ENCODE data around the gene COMT.

Gene COMT

DNA sequence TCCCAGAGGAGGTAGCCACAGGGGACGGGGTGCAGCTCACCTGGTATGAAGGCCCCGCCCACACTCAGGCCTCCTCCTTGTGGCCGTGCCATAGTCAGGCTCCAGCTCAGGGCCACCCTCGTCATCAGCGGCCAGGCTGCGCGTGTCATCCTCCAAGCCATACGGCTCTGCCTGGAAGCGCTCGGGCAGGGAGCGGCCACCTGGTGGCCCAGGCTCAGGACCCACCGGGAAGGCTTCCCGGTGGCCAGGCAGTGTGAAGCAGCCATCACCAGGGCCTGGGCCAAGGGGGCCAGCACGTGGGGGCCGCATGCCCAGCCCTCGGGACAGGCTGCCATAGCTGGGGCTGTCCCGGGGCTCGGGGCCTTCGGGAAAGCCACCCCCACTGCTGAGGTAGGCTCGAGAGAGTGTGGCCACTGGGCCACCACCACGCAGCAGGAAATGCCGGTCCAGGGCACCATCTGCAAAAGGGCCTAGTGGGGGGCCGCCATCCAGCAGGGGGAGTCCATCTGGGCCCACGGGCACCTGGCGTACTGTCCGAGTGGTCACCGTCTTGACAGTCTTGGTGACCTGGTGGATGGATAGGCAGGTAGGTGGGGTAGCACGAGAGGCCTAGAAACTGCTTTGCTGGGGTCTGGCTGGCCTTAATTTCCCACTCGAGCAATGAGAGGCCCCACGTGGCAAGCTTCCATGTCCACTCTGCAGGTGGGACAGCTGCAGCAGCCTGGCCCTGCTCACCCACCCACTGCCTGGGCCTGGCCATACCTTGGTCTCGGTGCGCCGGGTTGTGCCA is 39.8 kb downstream of the COMT start:
- no peak for DNase-seq (ENCODE audit: low read depth in 1 of 2, low spot score in 1 of 2)

DNA sequence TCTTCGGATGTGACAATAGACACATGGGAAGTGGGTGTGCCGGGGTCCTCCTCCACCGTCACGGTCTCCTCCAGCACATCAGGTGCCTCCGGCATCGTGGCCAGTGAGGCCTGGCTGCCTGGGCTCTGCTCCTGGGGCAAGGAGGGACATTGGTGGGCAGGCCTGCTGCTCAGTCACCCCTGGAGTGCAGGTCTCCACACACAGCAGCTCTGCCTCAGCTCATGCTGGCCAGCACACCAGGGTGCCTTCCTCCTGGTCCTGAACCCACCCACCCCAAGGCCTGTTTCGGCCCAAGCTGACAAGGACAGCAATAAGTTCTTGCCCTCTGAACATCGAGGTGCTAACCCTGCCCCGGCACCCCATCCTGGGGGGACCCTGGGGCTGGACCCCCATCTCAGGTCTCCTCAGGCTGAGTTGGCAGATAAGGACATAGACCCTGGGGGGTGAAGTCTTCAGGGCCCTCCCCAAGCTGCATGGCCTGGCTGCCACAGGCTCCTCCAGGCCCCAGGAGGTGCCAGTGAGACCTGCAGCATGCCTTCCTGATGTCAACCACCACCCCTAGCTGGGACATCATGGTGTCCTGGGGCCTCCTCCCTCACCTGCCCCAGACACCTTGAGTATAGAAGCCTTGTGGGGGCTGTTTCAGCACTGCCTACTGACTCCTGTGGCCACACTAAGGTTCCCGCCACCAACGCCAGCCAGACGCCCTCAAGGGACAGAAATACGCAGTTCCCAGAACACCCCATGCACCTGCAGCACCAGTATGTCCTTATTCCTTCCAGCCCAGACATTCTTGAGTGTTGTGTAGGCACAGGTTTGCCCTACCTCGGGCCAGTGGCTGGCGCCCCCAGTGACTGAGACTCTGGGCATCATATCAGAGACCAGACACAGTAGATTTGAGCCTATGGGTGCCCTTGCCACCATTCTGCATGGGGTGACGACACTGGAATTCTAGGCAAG is 40.7 kb downstream of the COMT start:
- no peak for DNase-seq (ENCODE audit: low read depth in 1 of 2, low spot score in 1 of 2)

DNA sequence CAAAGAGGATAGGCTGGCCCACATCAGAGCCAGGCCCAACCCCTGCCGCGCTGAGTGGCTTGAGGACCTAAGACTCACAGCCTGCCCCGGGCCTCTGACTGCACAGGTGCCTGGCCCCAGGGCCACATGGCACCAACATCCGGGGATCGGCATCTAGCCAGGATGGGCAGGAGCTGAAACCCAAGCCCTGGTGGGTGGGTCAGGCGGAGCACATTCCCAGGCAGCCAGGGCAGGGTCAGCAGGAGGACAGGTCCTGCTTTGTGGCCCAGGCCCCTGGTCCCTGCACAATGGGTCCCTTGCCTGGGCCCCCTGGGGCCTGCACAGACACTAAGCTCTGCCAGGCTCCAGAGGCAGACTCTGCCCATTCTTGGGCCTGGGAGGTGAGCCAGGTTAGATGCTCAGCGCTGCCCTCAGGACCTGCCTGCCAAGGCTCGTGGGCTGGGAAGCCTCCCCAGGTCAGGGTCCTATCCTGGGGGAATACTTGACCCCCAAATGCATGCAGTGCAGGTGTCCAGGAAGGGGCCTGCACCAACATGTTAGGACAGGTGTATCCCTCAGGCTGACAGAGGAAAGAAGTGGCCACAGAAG is 41.5 kb downstream of the COMT start:
- DNase-seq (ENCODE audit: low read depth in 1 of 2, low spot score in 1 of 2): no peak

DNA sequence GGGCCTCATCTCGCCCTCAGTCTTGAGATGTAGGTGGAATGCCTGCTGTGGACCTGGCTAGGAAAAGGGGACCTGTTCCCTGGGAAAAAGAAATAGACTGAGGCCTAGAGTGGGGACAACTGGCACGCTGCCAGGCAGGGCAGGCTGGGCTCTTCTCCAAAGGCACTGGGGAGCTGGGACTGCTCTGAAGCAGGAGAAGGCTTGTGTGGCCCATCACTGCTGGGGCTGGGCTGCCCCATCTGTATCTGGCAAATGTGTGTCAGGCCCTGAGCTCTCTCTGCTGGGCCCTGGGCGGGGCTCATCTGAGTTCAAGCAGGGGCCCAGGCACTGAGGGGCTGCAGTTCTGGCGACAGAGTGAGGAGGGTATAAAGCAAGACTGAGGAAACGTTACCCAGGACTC is 42.2 kb downstream of the COMT start:
- DNase-seq (ENCODE audit: low read depth in 1 of 2, low spot score in 1 of 2): no peak

DNA sequence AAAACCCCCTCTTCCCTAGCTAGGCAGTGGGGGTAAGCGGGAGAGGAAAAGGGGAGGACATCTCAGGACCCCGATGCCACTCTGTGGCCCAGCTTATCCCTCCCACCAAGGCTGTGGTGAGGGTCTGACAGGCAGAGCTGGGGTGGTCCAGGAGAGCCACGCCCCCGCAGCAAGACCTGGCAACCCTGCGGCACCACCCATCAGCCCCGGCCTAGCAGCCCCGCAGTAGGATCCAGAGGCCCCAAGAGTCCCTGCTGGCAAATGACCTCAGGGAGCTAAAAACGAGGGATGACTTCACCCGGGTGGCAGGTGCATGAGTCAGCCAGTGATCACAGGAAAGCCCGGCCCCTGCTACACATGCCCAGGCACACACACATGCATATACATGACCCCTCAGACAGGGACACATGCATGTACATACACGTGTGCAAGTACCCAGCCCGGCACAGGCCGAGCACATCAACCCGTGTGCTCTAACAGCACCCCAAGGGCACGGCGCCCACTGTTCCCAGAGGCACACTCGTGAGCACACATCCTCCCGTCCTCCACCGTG is 42.7 kb downstream of the COMT start:
- DNase-seq (ENCODE audit: low read depth in 1 of 2, low spot score in 1 of 2): no peak

DNA sequence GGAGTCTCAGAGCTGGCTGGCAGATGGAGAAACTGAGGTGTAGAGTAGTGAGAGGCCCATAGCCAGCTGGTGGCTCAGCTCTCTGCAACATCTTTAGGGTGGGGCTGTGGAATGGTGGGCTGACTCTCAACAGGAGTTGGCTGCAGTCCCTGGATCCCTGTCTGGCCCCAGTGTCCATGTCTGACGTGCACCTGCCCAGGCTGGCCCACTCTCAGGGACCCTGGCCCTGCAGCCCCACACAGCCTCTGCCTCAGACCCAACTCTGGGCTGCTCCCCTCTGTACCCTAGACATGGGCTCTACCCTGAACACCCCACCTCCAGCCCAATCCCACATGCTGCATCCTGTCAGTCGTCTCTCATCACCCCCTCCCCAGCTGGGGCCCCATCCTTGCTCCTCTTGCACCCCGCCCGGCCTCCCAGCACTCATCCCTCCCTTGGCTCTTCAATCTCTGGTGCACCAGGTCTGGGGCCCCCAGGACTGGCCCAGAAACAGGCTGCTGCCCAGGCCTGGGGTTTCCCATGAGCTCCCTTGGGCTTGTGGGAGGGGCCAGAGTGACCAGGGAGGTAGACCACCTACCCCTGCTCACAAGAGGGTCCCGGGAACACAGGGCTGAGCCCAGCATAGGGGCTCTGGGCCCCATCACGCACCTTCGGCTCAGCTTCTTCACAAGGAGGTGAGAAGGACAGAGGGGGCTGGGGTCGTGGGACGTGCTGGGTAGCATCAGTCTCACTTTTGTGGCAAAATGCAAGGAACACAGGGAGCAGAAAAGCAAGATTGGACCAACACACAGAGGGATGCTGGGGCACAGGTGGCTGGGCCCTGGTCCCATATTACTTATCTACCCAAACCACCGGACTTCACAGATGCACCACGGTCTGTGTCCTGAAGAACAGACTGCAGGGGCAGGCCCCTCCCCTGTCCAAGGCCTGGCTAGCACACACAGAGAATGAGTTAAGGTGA is 43.6 kb downstream of the COMT start:
- DNase-seq (ENCODE audit: low read depth in 1 of 2, low spot score in 1 of 2): no peak

DNA sequence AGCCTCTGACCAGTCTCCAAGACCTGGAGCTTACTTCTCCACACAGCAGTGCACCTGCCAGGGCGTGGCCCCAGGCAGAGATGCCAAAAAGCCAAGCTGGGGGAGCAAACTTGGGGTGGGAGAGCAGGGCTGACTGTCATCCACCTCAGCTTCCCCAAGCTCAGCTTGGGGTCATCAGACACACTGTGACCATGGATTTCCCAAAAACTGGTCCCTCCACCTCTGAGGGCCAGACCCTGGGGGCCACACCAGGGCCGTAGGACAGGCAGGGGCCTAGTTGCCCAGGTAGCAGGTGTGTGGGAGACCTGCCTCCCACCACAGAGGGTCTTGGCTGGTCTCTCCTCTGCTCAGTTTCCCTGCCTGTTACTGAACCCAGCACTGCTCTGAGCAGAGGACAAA is 44.4 kb downstream of the COMT start:
- DNase-seq (ENCODE audit: low read depth in 1 of 2, low spot score in 1 of 2): no peak

DNA sequence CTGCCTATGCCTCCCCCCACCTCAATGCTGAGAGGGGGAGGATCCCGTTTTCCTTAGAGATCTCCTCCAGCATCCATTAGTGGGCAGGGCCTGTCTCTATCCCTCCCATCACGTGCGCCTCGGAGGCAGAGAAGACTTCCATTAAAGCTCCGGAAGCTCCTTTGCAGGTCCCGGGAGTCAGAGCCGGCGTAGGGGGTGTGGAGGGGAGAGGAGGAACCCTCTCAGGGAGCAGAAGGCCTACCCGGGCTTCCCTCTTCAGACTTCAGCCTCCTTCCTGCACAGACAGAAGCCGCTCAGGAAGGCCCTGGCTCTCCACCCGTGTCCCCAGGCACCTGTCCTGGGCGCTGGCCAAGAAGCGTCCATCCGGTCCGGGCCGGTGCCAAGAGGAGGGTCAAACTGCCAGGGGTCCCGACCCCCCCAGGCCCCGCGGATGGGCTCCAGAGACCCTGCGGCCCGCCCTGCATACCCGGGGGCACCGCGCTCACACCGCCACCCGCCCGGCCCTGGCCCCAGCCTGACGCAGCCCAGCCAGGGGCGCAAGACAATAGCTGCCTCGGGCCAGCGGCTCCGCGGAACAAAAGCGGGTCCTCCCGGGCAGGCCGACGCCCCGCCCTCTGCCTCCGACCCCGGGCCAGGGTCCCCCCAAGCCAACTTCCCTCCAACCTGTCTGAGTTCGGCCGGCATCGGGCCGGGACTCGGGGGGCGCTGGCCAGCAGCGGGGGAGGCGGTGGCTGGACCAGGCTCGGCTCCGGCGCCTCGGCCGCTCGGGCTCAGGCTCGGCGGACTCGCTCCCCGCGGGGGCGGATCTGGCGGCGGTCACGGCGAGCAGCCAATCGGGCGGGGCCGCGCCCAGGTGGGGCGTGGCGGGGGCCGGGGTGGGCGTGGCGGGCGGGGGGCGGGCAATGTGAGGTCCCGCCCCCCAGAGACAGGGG is 45.1 kb downstream of the COMT start:
- peak in 1 of 2 donors; percentile 32 for DNase-seq (ENCODE audit: low read depth in 1 of 2, low spot score in 1 of 2)

DNA sequence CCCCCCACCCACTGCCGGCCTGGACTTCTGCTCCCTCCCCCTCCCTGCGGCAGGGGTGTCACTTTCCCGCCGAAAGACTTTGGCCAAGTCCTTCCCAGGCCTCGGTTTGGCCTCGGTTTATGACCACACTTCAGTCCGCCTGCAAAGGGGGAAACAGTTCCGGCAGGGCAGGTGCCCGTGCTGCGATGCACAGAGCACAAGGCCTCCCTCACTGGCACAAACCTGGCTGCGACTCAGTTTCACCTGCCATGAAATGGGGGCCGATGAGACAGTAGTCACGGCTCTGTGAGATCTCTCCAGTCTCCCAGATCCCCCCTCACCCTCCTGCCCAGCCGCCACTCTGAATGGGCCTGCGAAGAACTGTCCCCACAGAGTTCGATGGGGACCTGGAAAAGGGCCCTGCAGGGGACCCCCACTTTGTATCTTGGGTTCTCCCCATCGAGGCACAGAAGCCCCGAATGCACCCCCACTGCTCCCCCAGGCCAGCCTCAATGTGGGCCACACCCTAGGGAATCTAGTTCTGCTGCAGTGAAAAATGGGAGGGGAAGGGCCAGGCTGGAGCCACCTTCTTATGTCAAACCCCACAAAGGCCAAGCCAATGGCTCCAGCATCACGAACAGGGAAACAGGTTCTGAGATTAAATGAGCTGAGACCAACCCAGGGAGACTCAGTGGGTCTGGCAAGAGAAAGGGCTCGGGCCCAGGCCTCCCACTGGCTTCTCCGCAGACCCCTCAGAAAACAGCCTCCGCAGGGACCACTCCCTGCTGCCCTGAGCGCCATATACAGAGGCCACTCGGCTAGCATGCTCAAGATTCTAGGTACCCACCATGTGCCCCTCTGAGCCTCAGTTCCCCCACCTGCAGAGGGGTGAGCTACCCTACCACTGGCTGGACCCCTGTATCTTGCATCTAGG is 46.1 kb downstream of the COMT start:
- DNase-seq (ENCODE audit: low read depth in 1 of 2, low spot score in 1 of 2): no peak

DNA sequence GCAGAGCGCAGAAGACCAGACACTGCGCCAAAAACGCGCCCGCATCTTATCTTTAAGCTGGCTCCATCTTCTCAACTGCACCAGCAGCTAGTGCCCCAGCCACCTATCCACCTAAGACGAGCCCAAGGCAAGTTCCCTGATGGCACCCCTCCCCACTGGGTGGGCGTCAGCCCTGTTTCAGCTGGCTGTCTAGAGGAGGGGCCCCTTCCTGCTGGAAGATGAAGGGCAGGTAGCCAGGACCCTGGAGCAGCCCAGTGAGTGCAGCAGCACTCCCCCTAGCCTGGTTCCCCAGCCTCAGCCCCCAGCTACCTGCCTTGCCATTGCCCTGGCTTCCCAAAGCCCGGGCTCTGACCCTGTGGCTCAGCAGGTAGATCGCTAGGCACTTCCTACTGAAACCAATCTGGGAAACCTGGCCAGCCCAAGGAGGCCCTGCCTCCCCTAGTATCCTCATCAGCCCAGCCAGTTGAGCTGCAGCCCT is 46.8 kb downstream of the COMT start:
- DNase-seq (ENCODE audit: low read depth in 1 of 2, low spot score in 1 of 2): no peak

DNA sequence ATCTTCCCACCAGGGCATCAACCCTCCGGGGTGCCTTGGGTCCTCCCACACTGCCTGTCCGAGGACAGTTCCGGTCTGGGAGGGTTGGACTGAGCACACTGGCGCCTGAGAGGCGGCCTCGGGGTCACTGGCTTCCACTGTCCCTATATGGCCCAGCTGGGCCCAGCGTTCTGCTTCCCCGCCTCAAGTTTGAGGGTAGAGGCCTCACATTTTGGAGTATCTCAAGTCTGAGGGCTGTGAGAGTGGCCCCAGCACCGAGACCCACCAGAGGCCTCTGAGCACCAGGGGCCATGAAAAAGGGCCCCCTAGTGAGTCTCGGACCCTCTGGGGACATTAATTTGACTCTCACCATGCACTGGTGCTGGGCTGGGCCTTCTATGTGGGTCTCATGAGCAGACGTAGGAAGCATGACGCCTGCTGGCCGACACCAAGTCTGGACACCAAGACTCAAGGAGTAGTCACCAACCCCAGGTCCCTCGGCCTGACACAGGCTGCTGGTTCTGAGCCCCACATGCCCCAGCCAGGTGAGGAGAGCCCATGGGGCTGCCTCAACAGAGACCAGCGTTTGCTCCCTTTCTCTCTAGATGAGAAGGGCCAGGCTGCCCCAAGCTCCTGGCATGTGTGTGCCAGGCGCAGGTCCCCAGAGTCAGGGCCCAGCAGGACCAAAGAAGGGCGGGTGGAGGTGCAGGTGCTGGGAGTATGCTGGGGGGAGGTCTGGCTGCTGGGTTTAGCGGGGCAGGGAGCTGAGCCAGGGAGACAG is 47.6 kb downstream of the COMT start:
- no peak for DNase-seq (ENCODE audit: low read depth in 1 of 2, low spot score in 1 of 2)

DNA sequence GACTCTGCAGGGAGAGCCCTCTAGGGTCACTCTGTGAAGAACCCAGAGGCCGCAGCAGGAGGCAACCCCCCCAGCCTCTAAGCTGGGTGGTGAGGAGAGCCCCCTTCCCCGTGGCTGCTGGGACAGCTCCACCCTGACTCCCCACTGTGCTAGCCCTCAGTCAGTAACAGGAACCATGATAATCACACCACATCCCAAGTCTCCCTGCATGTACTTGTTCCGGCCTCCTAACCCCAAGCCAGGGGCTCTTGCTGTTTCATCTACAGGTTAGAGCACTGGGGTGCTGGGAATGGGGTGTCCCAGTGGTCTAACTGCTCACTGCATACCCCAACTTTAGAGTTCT is 48.1 kb downstream of the COMT start:
- DNase-seq (ENCODE audit: low read depth in 1 of 2, low spot score in 1 of 2): no peak

DNA sequence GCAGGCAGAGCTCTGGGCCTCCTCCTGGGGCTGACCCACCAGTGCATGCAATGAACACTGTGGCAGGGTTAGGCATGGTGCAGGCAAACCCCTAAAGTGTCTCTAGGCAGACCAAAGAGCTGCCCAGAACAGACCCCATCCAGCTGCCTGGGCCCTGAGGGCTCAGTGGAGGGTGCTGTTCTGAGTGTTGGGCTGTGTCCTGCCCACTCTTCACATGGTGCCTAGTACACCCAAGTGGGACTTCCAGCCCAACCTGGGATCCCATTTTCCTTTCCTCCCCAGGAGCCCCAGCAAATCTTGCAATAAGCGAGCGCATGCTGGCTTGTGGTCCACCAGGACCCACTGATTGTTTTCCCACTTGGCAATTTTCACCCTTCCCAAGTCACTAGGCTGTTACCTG is 48.6 kb downstream of the COMT start:
- DNase-seq (ENCODE audit: low read depth in 1 of 2, low spot score in 1 of 2): no peak

DNA sequence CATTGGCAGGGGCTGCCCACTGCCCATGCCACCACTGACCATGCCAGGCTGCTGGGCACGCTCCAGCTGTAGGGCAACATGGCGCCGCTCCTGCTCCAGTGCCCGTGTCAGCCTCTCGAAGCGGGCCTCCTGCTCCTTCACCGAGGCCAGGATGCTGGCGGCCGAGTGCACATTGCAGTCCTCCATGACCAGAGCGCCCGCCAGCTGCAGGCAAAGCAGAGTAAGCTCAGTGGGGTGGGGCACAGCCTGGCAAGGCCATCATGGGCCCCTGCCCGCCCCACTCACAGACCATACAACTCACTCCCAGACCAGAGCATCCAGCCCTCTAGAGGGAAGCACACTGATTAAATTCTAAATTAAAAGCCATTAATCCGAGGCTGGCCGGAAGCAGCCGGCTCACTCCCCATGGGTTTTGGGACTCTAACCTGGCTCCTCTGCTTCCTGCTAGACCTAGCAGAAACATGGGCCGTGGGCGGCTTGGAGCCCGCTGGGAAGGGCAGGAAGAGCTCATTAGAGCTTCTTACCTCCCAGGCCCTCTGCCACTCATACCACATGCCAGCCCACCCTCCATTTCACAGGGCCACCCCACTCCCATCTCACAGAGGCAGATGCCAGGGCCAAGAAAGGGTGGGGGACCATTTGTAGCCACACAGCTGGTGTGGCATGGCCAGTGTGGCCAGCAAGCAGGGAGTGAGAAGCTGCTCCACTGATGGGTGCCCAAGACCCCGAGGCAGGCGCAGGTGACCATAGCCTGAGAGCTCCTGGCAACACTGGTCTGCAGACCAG is 49.2 kb downstream of the COMT start:
- DNase-seq (ENCODE audit: low read depth in 1 of 2, low spot score in 1 of 2): no peak

DNA sequence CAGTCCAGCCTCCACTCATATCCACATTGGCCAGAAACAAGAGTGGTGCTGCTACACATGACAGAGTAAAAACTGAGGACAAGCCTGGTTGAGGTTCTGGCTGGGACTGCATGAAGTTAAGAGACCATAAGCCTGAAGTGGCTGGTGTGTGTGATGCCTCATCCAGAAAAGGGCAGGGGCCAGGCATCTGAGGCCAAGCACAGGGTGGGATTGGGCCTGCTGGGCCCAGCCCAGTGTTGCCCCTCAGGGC is 49.7 kb downstream of the COMT start:
- no peak for DNase-seq (ENCODE audit: low read depth in 1 of 2, low spot score in 1 of 2)

DNA sequence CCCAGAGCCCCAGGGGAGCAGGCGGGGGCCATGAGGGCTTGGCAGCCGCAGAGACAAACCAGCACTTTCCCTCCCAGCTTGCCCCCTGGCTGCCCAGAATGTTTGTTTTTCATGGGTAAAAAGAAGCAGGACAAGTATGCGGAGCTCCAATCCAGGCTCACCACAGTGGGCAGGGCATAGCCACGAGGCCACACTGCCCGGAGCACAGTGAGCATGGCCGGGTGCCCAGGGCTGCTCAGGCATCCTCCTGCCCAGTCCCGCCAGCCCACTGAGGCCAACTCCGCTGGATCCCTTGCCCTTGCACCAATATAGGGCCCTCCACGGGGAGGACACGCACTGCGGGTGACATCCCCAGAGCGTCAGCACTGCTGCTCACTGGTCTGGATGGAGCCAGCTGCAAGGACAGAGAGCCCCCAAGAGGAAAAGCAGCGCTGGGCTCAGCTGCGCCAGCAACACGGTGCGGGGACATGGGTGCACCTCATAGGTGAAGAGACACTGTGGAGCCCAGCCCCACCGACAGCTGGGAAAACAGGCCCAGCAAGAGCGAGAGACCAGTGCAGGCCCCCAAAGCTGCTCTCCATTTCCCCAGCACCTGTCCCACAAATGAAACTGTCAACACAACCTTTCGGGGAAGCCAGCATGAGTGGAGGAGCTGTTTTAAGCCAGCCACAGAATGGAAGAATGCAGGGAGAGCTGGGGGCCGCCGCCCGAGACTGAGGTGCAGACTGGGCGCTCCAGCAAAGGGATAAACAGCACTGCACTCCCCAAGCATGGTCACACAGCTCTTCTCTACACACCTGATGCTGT is 50.3 kb downstream of the COMT start:
- DNase-seq (ENCODE audit: low read depth in 1 of 2, low spot score in 1 of 2): no peak

Measured in activated CD4-positive, alpha-beta T cell treated with anti-CD3 and anti-CD28 coated beads, Interleukin-2, amount 50 U/mL, for 24 hours (primary cell).